Measurements from ENCODE around the gene KAZN.

DNA sequence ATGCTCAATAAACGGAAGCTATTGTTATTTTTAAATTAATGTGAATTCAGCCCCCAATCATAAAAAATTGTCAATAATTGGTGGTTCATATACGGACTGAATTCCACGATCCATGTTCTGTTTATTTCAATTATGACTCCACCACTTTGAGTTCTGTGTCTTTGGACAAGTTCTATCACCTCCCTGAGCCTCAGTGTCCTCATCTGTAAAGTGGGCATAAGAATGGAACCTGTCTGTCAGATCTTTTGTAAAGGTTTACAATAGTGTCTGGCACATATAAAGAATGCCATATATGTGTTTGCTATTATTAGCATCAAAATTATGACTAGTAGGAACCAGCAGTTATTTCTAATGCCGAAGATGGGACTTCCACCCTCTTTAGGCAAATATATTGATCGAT lies 183.3 kb downstream of the KAZN start:
- TF ChIP-seq, protein P1, sequence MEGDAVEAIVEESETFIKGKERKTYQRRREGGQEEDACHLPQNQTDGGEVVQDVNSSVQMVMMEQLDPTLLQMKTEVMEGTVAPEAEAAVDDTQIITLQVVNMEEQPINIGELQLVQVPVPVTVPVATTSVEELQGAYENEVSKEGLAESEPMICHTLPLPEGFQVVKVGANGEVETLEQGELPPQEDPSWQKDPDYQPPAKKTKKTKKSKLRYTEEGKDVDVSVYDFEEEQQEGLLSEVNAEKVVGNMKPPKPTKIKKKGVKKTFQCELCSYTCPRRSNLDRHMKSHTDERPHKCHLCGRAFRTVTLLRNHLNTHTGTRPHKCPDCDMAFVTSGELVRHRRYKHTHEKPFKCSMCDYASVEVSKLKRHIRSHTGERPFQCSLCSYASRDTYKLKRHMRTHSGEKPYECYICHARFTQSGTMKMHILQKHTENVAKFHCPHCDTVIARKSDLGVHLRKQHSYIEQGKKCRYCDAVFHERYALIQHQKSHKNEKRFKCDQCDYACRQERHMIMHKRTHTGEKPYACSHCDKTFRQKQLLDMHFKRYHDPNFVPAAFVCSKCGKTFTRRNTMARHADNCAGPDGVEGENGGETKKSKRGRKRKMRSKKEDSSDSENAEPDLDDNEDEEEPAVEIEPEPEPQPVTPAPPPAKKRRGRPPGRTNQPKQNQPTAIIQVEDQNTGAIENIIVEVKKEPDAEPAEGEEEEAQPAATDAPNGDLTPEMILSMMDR (IDR thresholded peaks at IDR 0.05) = no peak
- TF ChIP-seq POLR2AphosphoS5 (IDR thresholded peaks at IDR 0.05) (no peak), POLR2A (IDR thresholded peaks at IDR 0.05) (no peak), EP300 (IDR thresholded peaks at IDR 0.05) (no peak)
